ENCODE results near the gene STRBP. TPM values are rescaled to one million over a fixed set of nuclear protein-coding genes. Genes with fewer than 3 reads are reported as not detected.
A peak's percentile ranks its signal among the peaks of the same experiment; 100 is the strongest.

Gene STRBP
- total RNA-seq, 1 experiment from 2014 or later, result 74.0 TPM

- Histone ChIP-seq H3K27ac (ENCODE audit: insufficient read length, low read depth, low read length) (no peak overlapping the region), H4K91ac (ENCODE audit: insufficient read length, low read depth, low read length) (no peak overlapping the region), H4K20me1 (ENCODE audit: control insufficient read depth, insufficient read depth, insufficient read length) (no peaks in the 10 kb centered on the region), H3K23me2 (ENCODE audit: insufficient read length, low read depth, low read length, poor library complexity, severe bottlenecking) (no peaks in the 10 kb centered on the region), H3K9me3 (ENCODE audit: control insufficient read depth, low read depth, low read length) (no peaks in the 10 kb centered on the region), H4K8ac (replicated peaks; ENCODE audit: insufficient read length, low read depth, low read length) (no peak overlapping the region), H3K79me1 (ENCODE audit: insufficient read depth, low read depth, low read length, poor library complexity, severe bottlenecking) (no peaks in the 10 kb centered on the region), H3K4me2 (ENCODE audit: insufficient read depth, insufficient read length, low read length) (no peak overlapping the region), H3K4ac (ENCODE audit: low read depth, low read length) (no peak overlapping the region), H3K27me3 (ENCODE audit: insufficient read depth, low read length) (no peaks in the 10 kb centered on the region), H2BK120ac (ENCODE audit: low read depth, low read length, poor library complexity, severe bottlenecking) (no peak overlapping the region), H3K4me1 (ENCODE audit: insufficient read depth, low read length) (peaks cover 4% of the 10 kb centered on the region; the same call in 1 of the 2 replicates), H3K23ac (ENCODE audit: insufficient read length, low read depth, low read length) (no peak overlapping the region), H2AFZ (ENCODE audit: low read length) (no peak overlapping the region), H2AK5ac (ENCODE audit: insufficient read length, low read length) (no peak overlapping the region), H3K56ac (ENCODE audit: insufficient read length, low read depth, low read length) (no peak overlapping the region), H4K5ac (ENCODE audit: insufficient read length, low read depth, low read length) (no peak overlapping the region), H2BK12ac (ENCODE audit: insufficient read length, low read depth, low read length) (no peak overlapping the region), H3T11ph (ENCODE audit: low read length) (no peak overlapping the region), H3K79me2 (ENCODE audit: insufficient read depth, low read length) (no peaks in the 10 kb centered on the region), H3K9ac (ENCODE audit: extremely low read depth, insufficient read length, low read length) (no peak overlapping the region), H2BK15ac (ENCODE audit: low read depth, low read length) (no peak overlapping the region), H3K18ac (ENCODE audit: insufficient read length, low read depth, low read length) (no peak overlapping the region), H3K14ac (ENCODE audit: insufficient read depth, low read length) (no peak overlapping the region), H2BK5ac (ENCODE audit: insufficient read length, low read length) (no peak overlapping the region), H2BK20ac (ENCODE audit: low read depth, low read length, poor library complexity, severe bottlenecking) (no peak overlapping the region)
- Mint-ChIP-seq H3K27me3 (ENCODE audit: low read depth) (no peaks in the 10 kb centered on the region), H3K4me3 (no peak overlapping the region), H3K9me3 (no peaks in the 10 kb centered on the region), H3K27ac (peak overlapping the region in 2 of 3 experiments; percentile 16 to 75; a peak in 2 of 7 replicates), H3K4me1 (peaks cover 5% of the 10 kb centered on the region in 2 experiments), H3K36me3 (ENCODE audit: insufficient read depth in 1 of 3, low read depth in 3 of 3) (peaks cover 17 to 66% (median 56%) of the 10 kb centered on the region in 3 experiments; a peak in 6 of 7 replicates)
- no peak for TF ChIP-seq CTCF (conservative IDR thresholded peaks at IDR 0.05)
- no peak for DNase-seq
- no CpG with 5 or more reads among the region's 5 CpGs for WGBS (ENCODE audit: extremely low coverage, insufficient read length, low lambda C conversion rate)
These were observed 178.6 kb downstream of the STRBP start for GRCh38 chr9:123089790-123090189.
